IMR-90 (cell line): ENCODE measurements around the gene GPR132. TPM values are rescaled to one million over a fixed set of nuclear protein-coding genes. Genes with fewer than 3 reads are reported as not detected.

Source experiments
- ATAC-seq: fragments of 200-7000 bp; cut with Tn5 transposase; 2 replicates; pipeline ENCODE4 v1.9.1; 2020; ENCODE audit warnings: low read depth, mild to moderate bottlenecking, moderate library complexity
- BruUV-seq: library from RNA; stranded (reverse); fragments of 400-500 nt; replicated peaks from 2 replicates; lab custom pipeline; 2021; lab: Mats Ljungman, UMichigan
- CTCF ChIA-PET: fragments of 300-600 bp; formaldehyde crosslinking; extraction: SDS; loops from one replicate; lab custom pipeline; 2021; ENCODE audit warnings: antibody characterized with exemption; lab: Yijun Ruan, JAX
- POLR2A ChIA-PET: fragments of 300-600 bp; sonication (Branson Sonifier 250); formaldehyde crosslinking; loops from one replicate; lab custom pipeline; 2022; ENCODE audit warnings: antibody characterized with exemption; ENCODE audit not compliant: unreplicated experiment; lab: Charles Lee
- DNase-seq: peaks from one replicate; pipeline ENCODE4 v3.0.0; 2013
- H2AFZ ChIP-seq: replicated peaks from 2 replicates; pipeline ENCODE3; 2013; ENCODE audit warnings: low read length, mild to moderate bottlenecking; ENCODE audit not compliant: poor library complexity
- H2AK5ac ChIP-seq: 2 replicates; pipeline ENCODE4 v1.6.1; 2013; ENCODE audit warnings: low read depth, low read length, inconsistent platforms
- H2AK9ac ChIP-seq: replicated peaks from 2 replicates; pipeline ENCODE3; 2013; ENCODE audit warnings: mild to moderate bottlenecking, low read depth, low read length, moderate library complexity; ENCODE audit not compliant: poor library complexity
- H2BK120ac ChIP-seq: 2 replicates; pipeline ENCODE4 v1.6.1; 2013; ENCODE audit warnings: low read depth, low read length, inconsistent platforms
- H2BK15ac ChIP-seq: 3 replicates; pipeline ENCODE4 v1.6.1; 2013; ENCODE audit warnings: low read depth, low read length, inconsistent platforms
- H2BK20ac ChIP-seq: 2 replicates; pipeline ENCODE4 v1.6.1; 2013; ENCODE audit warnings: low read depth, mild to moderate bottlenecking, inconsistent platforms, low read length, moderate library complexity
- H2BK5ac ChIP-seq: 2 replicates; pipeline ENCODE4 v1.6.1; 2013; ENCODE audit warnings: mild to moderate bottlenecking, low read depth, low read length, inconsistent platforms; ENCODE audit not compliant: poor library complexity, severe bottlenecking
- H3K14ac ChIP-seq: replicated peaks from 2 replicates; pipeline ENCODE4 v1.6.1; 2013; ENCODE audit warnings: low read depth, low read length, inconsistent platforms
- H3K18ac ChIP-seq: 2 replicates; pipeline ENCODE4 v1.6.1; 2013; ENCODE audit warnings: low read depth, low read length, control low read depth
- H3K23ac ChIP-seq: 2 replicates; pipeline ENCODE4 v1.6.1; 2013; ENCODE audit warnings: low read depth, low read length, inconsistent platforms
- H3K27ac ChIP-seq: 2 replicates; pipeline ENCODE4 v1.5.1; 2013; ENCODE audit warnings: mild to moderate bottlenecking, control low read depth, low read length; ENCODE audit not compliant: insufficient read depth
- H3K27me3 ChIP-seq: 2 replicates; pipeline ENCODE4 v1.6.1; 2013; ENCODE audit warnings: low read length; ENCODE audit not compliant: control insufficient read depth, insufficient read depth
- H3K36me3 ChIP-seq: 2 replicates; pipeline ENCODE4 v1.6.1; 2013; ENCODE audit warnings: low read length, mixed read lengths; ENCODE audit not compliant: control insufficient read depth, insufficient read depth
- H3K4ac ChIP-seq: 2 replicates; pipeline ENCODE4 v1.6.1; 2013; ENCODE audit warnings: low read depth, low read length, inconsistent platforms
- H3K4me1 ChIP-seq: 2 replicates; pipeline ENCODE4 v1.6.1; 2013; ENCODE audit warnings: low read length, mixed read lengths; ENCODE audit not compliant: control insufficient read depth, insufficient read depth
- H3K4me2 ChIP-seq: 2 replicates; pipeline ENCODE4 v1.6.1; 2013; ENCODE audit warnings: low read depth, mild to moderate bottlenecking, control low read depth, low read length, moderate library complexity
- H3K4me3 ChIP-seq: 2 replicates; pipeline ENCODE4 v1.5.1; 2013; ENCODE audit warnings: low read depth, mild to moderate bottlenecking, control low read depth, low read length, moderate library complexity; ENCODE audit not compliant: insufficient read depth
- H3K56ac ChIP-seq: 2 replicates; pipeline ENCODE4 v1.6.1; 2013; ENCODE audit warnings: low read length, inconsistent platforms; ENCODE audit not compliant: insufficient read depth; ENCODE audit errors: extremely low read depth
- H3K79me1 ChIP-seq, 2 experiments: 2 replicates each; pipeline ENCODE4 v1.6.1; 2013; ENCODE audit warnings: low read length in 2 of 2, inconsistent platforms in 1 of 2, low read depth in 1 of 2
- H3K9ac ChIP-seq: 2 replicates; pipeline ENCODE4 v1.6.1; 2013; ENCODE audit warnings: low read depth, low read length, control low read depth
- H3K9me1 ChIP-seq: 2 replicates; pipeline ENCODE4 v1.6.1; 2013; ENCODE audit warnings: low read length, inconsistent platforms; ENCODE audit not compliant: insufficient read depth
- H3K9me3 ChIP-seq: 2 replicates; pipeline ENCODE4 v1.6.1; 2013; ENCODE audit warnings: low read length; ENCODE audit not compliant: control insufficient read depth, insufficient read depth
- H4K20me1 ChIP-seq: 2 replicates; pipeline ENCODE4 v1.6.1; 2013; ENCODE audit warnings: low read length, inconsistent platforms; ENCODE audit not compliant: insufficient read depth
- H4K5ac ChIP-seq: 2 replicates; pipeline ENCODE4 v1.6.1; 2013; ENCODE audit warnings: mild to moderate bottlenecking, low read depth, low read length, control low read depth
- H4K8ac ChIP-seq, 2 experiments: 2 replicates each; pipeline ENCODE4 v1.6.1; 2013; ENCODE audit warnings: low read depth in 2 of 2, low read length in 2 of 2, control low read depth in 1 of 2, inconsistent platforms in 1 of 2
- H4K91ac ChIP-seq: 2 replicates; pipeline ENCODE4 v1.6.1; 2013; ENCODE audit warnings: low read depth, low read length, inconsistent platforms; ENCODE audit not compliant: insufficient read depth
- FOS ChIP-seq: fragments of 150-350 bp; IDR thresholded peaks from 2 replicates; pipeline ENCODE4 v1.6.1; 2016; ENCODE audit warnings: low read depth, low read length
- MAFK ChIP-seq: IDR thresholded peaks from 2 replicates; pipeline ENCODE4 v1.6.1; 2012; ENCODE audit warnings: low read depth, low read length, improper control_type of control experiment
- WGBS, 2 experiments: methylation state at CpG; one replicate each; pipeline versions ENCODE4 v1.1.5 to v1.1.7; 2013; ENCODE audit warnings: missing lambda C conversion rate in 2 of 2; ENCODE audit not compliant: insufficient read length in 1 of 2; ENCODE audit errors: extremely low coverage in 2 of 2; 5-methylcytosine and 5-hydroxymethylcytosine counted together
- dilution Hi-C: fragments of 300-500 bp; cut with HindIII; formaldehyde crosslinking; loops from one replicate; pipeline ENCODE4 v1.14.3; 2018; ENCODE audit warnings: low sequenced_read_pairs; ENCODE audit not compliant: unreplicated experiment
- in situ Hi-C: fragments of 300-500 bp; cut with MboI; formaldehyde crosslinking; loops from 3 replicates; pipeline ENCODE4 v1.14.3; 2019; ENCODE audit warnings: low sequenced_read_pairs, inconsistent platforms, mixed read lengths
- intact Hi-C: fragments of 100-400 bp; cut with micrococcal nuclease; formaldehyde crosslinking; loops from 2 replicates; pipeline ENCODE4 v1.10.0; 2022
- polyA plus RNA-seq, 3 experiments: library from polyadenylated mRNA; depleted of rRNA; stranded (reverse); fragments of >200 nt; gene quantifications; 2 replicates each; pipeline ENCODE4 v1.2.3, GENCODE V29; 2012; ENCODE audit warnings: low replicate concordance in 1 of 3
- total RNA-seq: library from RNA; depleted of rRNA; stranded (reverse); fragments of >200 nt; gene quantifications from 2 replicates; pipeline ENCODE4 v1.2.3, GENCODE V29; 2012

The GPR132 gene
- total and polyA plus RNA-seq, 2 of the 4 experiments (the other 2 are of a cell fraction): under 0.01 to 0.10 TPM

DNA sequence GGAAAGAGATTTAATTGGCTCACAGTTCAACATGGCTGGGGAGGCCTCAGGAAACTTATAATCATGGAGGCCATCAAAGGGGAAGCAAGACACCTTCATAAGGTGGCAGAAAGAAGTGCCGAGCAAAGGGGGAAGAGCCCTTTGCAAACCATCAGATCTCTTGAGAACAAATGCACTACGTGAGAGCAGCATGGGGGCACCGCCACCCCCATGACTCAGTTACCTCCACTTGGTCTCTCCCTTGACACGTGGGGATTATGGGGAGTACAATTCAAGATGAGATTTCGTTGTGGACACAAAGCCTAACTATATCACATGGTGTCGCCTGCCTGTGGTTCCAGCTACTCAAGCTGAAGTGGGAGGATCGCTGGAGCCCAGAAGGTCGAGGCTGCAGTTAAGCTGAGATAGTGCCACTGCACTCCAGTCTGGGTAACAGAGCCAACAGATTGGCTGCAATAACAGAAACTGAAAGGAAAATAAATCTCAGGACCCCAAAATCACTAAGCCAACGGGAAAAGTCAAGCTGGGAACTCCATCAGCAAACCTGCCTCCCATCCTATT lies 34.3 kb downstream of the GPR132 start:
- no peak overlapping the region for H3K9ac ChIP-seq
- ChIA-PET CTCF (no interaction called here), POLR2A (no interaction called here)
- WGBS, 2 experiments: no CpG with 5 or more reads among the region's 9 CpGs
- no peak overlapping the region for H4K91ac ChIP-seq
- intact Hi-C loops: no loop called here
- TF ChIP-seq FOS (no peak), MAFK (no peak)
- H2AK9ac ChIP-seq: peak overlapping the region; percentile 42
- DNase-seq: no peak
- peaks cover 6% of the 10 kb centered on the region; the same call in 1 of the 2 replicates for H3K4me1 ChIP-seq
- no peak overlapping the region for H3K4ac ChIP-seq
- BruUV-seq: no TSS peak
- H2AFZ ChIP-seq: no peak overlapping the region
- peaks cover 7% of the 10 kb centered on the region for H3K27me3 ChIP-seq
- dilution Hi-C loops: no loop called here
- H3K4me2 ChIP-seq: no peak overlapping the region
- H3K23ac ChIP-seq: no peak overlapping the region
- H2BK5ac ChIP-seq: no peak overlapping the region
- H3K4me3 ChIP-seq: no peak overlapping the region
- H3K36me3 ChIP-seq: no peaks in the 10 kb centered on the region
- H4K5ac ChIP-seq: no peak overlapping the region
- no peaks in the 10 kb centered on the region for H3K79me1 ChIP-seq
- H3K9me1 ChIP-seq: peaks cover 10% of the 10 kb centered on the region
- H3K9me3 ChIP-seq: 0 out of 2 replicates have a peak, but pooled peaks cover 2% of the 10 kb centered on the region
- H4K20me1 ChIP-seq: no peaks in the 10 kb centered on the region
- H4K8ac ChIP-seq: no peak overlapping the region
- H3K27ac ChIP-seq: no peak overlapping the region
- H3K56ac ChIP-seq: no peak overlapping the region
- no peak overlapping the region for H2BK15ac ChIP-seq
- in situ Hi-C loops: no loop called here
- no peak for ATAC-seq
- no peak overlapping the region for H3K18ac ChIP-seq
- no peak overlapping the region for H2BK120ac ChIP-seq
- no peak overlapping the region for H2BK20ac ChIP-seq
- no peak overlapping the region for H3K14ac ChIP-seq
- H2AK5ac ChIP-seq: 0 out of 2 replicates have a peak overlapping the region, but pooled peaks have one; percentile 30
